ENCODE results near the gene MRPL37.

The MRPL37 gene

DNA sequence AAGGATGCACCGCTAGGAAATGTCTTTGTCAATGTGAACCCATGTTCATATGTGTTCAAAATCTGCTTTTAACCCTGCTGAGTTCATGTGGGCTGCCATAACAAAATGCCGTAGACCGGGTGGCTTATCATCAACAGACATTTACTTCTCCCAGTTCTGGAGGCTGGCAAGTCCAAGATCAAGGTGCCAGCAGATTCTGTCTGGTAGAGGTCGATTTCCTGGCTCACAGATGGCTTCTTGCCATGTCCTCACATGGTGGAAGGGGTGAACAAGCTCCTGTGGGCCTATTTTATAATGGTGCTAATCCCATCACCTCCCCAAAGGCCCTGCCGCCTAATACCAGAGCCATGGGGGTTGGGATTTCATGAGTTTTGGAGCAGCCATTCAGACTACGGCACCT lies 42.6 kb upstream of the MRPL37 start:
- TF ChIP-seq, protein P1, sequence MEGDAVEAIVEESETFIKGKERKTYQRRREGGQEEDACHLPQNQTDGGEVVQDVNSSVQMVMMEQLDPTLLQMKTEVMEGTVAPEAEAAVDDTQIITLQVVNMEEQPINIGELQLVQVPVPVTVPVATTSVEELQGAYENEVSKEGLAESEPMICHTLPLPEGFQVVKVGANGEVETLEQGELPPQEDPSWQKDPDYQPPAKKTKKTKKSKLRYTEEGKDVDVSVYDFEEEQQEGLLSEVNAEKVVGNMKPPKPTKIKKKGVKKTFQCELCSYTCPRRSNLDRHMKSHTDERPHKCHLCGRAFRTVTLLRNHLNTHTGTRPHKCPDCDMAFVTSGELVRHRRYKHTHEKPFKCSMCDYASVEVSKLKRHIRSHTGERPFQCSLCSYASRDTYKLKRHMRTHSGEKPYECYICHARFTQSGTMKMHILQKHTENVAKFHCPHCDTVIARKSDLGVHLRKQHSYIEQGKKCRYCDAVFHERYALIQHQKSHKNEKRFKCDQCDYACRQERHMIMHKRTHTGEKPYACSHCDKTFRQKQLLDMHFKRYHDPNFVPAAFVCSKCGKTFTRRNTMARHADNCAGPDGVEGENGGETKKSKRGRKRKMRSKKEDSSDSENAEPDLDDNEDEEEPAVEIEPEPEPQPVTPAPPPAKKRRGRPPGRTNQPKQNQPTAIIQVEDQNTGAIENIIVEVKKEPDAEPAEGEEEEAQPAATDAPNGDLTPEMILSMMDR (IDR thresholded peaks at IDR 0.05; ENCODE audit: low read depth, low read length) = no peak
- no peak for DNase-seq (ENCODE audit: extremely low read depth, low read depth)

DNA sequence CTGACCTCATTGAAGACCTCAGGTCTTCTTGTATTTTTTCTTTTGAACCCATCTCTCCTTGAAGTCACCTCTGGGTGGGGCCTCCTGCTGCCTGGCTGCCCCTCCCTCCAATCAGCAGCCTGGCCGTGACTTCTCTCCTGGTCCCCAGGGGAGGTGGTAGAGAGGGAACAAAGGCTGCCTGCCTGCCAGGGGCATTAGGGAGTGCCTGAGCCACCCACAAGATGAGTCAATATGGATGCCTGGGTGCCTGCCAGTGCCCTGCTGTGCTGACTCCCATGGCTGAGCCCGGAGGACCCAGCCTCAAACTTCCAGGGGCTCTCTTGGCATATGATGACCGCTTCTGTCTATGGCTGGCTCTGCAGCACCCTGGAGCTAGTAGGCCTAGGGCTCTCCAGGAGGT lies 41.9 kb upstream of the MRPL37 start:
- DNase-seq (ENCODE audit: extremely low read depth, low read depth) = no peak
- TF ChIP-seq, protein P1 (IDR thresholded peaks at IDR 0.05; ENCODE audit: low read depth, low read length) = no peak

DNA sequence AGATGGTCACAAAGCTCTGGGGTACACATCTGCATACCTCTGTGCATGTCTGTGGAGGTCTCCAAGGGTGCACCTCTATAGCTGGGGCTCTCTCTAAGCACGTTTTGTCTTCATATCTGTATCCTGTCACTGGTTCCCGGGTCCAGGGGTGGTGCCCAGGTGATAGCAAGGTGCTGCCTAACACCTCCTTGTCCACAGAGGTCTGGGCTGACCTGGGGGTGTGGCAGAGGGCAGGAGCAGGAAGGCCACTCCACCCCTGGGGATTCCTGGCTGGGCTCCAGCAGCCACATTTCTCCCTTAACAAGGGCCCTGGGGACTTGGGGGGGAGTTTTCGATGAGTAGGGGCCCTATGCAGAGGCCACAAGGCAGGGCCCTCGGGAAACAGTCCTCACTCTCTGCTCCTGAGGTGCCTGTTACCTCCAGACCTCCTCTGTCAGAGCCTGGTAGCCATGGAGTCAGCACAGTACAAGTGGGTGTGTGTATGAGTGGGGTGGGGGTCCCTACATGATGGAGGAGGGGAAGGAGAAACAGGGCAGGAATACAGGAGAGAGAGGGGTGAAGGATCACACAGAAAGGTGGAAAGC lies 40.1 kb upstream of the MRPL37 start:
- TF ChIP-seq, protein P1 (IDR thresholded peaks at IDR 0.05; ENCODE audit: low read depth, low read length) = no peak
- DNase-seq (ENCODE audit: extremely low read depth, low read depth) = no peak

DNA sequence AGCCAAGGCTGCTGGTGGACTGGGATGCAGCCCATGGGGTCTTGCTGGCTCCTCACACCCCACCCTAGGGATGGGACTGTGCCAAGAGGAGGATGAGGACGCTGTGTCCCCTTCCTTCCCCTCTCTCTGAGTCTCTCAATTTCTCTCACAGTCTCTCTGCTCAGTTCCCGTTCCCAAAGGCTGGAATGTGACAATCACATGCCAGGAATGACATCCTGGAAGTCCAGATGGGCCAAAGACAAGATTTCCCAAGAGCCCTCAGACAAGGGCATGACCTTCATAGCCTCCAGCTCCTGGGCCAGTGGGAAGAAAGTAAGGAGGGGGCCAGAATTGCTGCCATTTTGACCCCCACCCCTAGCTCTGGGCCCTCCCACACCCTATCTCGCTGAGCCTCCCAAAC lies 39.6 kb upstream of the MRPL37 start:
- TF ChIP-seq, protein P1 (IDR thresholded peaks at IDR 0.05; ENCODE audit: low read depth, low read length) = no peak
- DNase-seq (ENCODE audit: extremely low read depth, low read depth) = no peak

DNA sequence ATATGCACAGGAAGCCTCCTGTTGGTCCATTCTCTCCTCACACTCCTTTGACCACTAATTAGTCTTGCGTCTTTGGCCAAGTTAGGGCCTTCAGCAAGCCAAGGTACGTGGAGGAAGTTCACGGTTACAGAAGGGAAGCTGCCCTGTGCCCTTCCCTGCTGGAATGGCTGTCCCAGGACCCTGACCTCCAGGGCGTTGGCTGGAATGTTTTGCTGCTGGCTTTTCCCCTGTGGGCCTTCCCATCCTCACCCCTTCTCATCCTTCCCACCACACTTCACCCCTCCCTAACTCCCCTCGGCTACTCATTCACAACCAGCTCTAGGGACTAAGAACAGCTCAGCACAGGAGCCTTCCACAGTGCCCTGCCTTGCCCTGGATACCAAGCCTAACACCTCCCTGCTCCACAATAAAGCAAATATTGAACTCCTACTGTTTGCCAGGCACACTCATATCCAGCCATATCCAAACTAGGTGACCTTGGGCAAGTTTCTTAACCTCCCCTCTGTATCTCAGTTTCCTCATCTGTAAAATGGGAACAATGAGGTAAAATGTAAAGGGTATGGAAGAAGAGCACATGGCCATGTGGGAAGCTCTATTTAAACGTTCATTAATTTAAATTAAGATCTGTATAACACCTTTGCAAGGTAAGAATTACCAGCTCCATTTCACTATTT lies 38.3 kb upstream of the MRPL37 start:
- DNase-seq (ENCODE audit: extremely low read depth, low read depth) = no peak
- TF ChIP-seq, protein P1 (IDR thresholded peaks at IDR 0.05; ENCODE audit: low read depth, low read length) = no peak

DNA sequence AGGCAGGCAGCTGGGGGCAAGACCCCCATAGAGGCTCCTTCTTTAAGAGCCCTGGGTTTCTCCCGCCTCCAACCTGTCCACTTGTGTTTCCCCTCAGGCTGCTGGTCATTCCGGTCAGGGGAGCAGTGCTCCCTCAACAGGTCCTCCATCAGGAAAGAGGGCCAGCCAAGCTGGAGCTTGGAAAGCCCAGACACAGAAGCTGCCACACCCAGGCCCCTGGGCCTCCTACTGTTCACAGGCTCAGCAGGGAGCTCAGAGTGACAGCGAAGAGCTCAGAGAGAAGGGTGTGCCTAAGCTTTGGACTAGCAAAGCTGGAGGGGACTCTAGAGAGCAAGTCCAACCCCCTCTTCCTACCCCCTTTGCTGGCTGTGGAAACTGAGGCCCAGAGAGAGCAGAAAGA lies 36.9 kb upstream of the MRPL37 start:
- TF ChIP-seq, protein P1 (IDR thresholded peaks at IDR 0.05; ENCODE audit: low read depth, low read length) = no peak
- no peak for DNase-seq (ENCODE audit: extremely low read depth, low read depth)

DNA sequence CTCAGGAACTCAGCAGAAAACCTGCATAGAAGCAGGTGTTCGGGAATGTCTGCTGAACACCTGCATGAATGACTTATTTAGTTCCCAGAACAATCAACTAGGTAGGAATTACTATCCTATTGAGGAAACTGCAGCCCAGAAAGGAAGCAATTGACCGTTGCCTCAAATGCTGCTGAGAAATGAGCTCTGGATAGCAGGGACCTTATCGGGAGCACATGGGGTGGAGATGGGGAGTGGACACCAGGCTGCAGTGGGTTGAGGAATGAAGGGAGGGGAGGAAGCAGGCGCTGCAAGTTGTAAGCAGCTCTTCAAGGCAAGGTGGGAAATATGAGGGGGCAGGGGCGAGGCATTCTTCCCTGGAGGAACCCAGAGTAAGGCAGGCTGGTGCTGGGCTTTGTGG lies 36.4 kb upstream of the MRPL37 start:
- DNase-seq (ENCODE audit: extremely low read depth, low read depth) = no peak
- TF ChIP-seq, protein P1 (IDR thresholded peaks at IDR 0.05; ENCODE audit: low read depth, low read length) = no peak

All from AG09319 (cell line).